PC-9 (cell line): ENCODE results near the gene RALGPS2. TPM values are rescaled to one million over a fixed set of nuclear protein-coding genes. Genes with fewer than 3 reads are reported as not detected.

Experiments used
- BruUV-seq: library from RNA; stranded (reverse); fragments of 400-500 nt; replicated peaks from 2 replicates; lab custom pipeline; 2021; lab: Mats Ljungman, UMichigan
- CTCF ChIA-PET: fragments of 300-600 bp; sonication (Branson Sonifier 250); formaldehyde crosslinking; loops from one replicate; lab custom pipeline; 2022; ENCODE audit warnings: antibody characterized with exemption; lab: Charles Lee
- POLR2A ChIA-PET: fragments of 300-600 bp; sonication (Branson Sonifier 250); formaldehyde crosslinking; loops from one replicate; lab custom pipeline; 2022; ENCODE audit warnings: antibody characterized with exemption; ENCODE audit not compliant: unreplicated experiment; lab: Charles Lee
- DNase-seq, 2 experiments: peaks; one replicate each; pipeline versions ENCODE4 v3.0.0 to v3.0.0-alpha.2; 2015 to 2022; ENCODE audit warnings: mixed read lengths in 1 of 2
- H2AFZ ChIP-seq: fragments of 200-600 bp; sonication (generic); 2 replicates; pipeline ENCODE4 v1.8.1; 2017; ENCODE audit warnings: antibody characterized with exemption
- H3F3A ChIP-seq: fragments of 200-600 bp; sonication (generic); 2 replicates; pipeline ENCODE4 v1.8.1; 2017; ENCODE audit warnings: antibody characterized with exemption, mild to moderate bottlenecking, low read depth; ENCODE audit not compliant: insufficient read depth
- H3K27ac ChIP-seq: fragments of 200-600 bp; sonication (generic); 2 replicates; pipeline ENCODE4 v1.6.1; 2016; ENCODE audit warnings: mixed run types
- H3K27me3 ChIP-seq: fragments of 200-600 bp; sonication (generic); 2 replicates; pipeline ENCODE4 v1.6.1; 2016; ENCODE audit warnings: low read depth, mixed run types; ENCODE audit not compliant: insufficient read depth
- H3K36me3 ChIP-seq: fragments of 200-600 bp; sonication (generic); 2 replicates; pipeline ENCODE4 v1.6.1; 2016; ENCODE audit warnings: low read depth, mixed run types
- H3K4me1 ChIP-seq: fragments of 200-600 bp; sonication (generic); replicated peaks from 2 replicates; pipeline ENCODE4 v1.6.1; 2016; ENCODE audit warnings: mixed run types; ENCODE audit not compliant: insufficient read depth
- H3K4me2 ChIP-seq: fragments of 200-600 bp; sonication (generic); 2 replicates; pipeline ENCODE4 v1.6.1; 2017; ENCODE audit warnings: mixed run types
- H3K4me3 ChIP-seq: fragments of 200-600 bp; sonication (generic); 2 replicates; pipeline ENCODE4 v1.6.1; 2016; ENCODE audit warnings: mixed run types
- H3K79me2 ChIP-seq: fragments of 200-600 bp; sonication (generic); 2 replicates; pipeline ENCODE4 v1.6.1; 2017; ENCODE audit warnings: low read depth, mixed run types
- H3K9me2 ChIP-seq: fragments of 200-600 bp; sonication (generic); 2 replicates; pipeline ENCODE4 v1.8.1; 2017; ENCODE audit warnings: mild to moderate bottlenecking; ENCODE audit not compliant: insufficient read depth
- H3K9me3 ChIP-seq: fragments of 200-600 bp; sonication (generic); 2 replicates; pipeline ENCODE4 v1.8.1; 2016; ENCODE audit warnings: low read depth; ENCODE audit not compliant: insufficient read depth
- H4K20me1 ChIP-seq: fragments of 200-600 bp; sonication (generic); 2 replicates; pipeline ENCODE4 v1.8.1; 2017; ENCODE audit not compliant: insufficient read depth
- EZH2 ChIP-seq: fragments of 200-600 bp; sonication (generic); IDR thresholded peaks from 2 replicates; pipeline ENCODE4 v1.8.0; 2017; ENCODE audit warnings: antibody characterized with exemption, low read depth
- intact Hi-C: fragments of 100-400 bp; cut with micrococcal nuclease; formaldehyde crosslinking; loops from one replicate; pipeline ENCODE4 v1.10.0; 2022; ENCODE audit not compliant: unreplicated experiment
- total RNA-seq: library from RNA; stranded (reverse); gene quantifications from 2 replicates; pipeline ENCODE4 v1.2.3, GENCODE V29; 2021
- TF ChIP-seq, protein P1 (sequence below): fragments of 200-600 bp; sonication (generic); conservative IDR thresholded peaks from 2 replicates; pipeline ENCODE4 v1.6.1; 2017; ENCODE audit warnings: mixed run types, antibody characterized with exemption, mild to moderate bottlenecking, moderate library complexity

Gene RALGPS2
- total RNA-seq, 1 experiment from 2014 or later: 62.4 TPM

- no peak for TF ChIP-seq EZH2
- TF ChIP-seq, protein P1, sequence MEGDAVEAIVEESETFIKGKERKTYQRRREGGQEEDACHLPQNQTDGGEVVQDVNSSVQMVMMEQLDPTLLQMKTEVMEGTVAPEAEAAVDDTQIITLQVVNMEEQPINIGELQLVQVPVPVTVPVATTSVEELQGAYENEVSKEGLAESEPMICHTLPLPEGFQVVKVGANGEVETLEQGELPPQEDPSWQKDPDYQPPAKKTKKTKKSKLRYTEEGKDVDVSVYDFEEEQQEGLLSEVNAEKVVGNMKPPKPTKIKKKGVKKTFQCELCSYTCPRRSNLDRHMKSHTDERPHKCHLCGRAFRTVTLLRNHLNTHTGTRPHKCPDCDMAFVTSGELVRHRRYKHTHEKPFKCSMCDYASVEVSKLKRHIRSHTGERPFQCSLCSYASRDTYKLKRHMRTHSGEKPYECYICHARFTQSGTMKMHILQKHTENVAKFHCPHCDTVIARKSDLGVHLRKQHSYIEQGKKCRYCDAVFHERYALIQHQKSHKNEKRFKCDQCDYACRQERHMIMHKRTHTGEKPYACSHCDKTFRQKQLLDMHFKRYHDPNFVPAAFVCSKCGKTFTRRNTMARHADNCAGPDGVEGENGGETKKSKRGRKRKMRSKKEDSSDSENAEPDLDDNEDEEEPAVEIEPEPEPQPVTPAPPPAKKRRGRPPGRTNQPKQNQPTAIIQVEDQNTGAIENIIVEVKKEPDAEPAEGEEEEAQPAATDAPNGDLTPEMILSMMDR: no peak
- Histone ChIP-seq H3F3A (peaks cover 12% of the 10 kb centered on the region), H3K36me3 (peaks cover 3% of the 10 kb centered on the region; the same call in 1 of the 2 replicates), H3K4me1 (peaks cover 36% of the 10 kb centered on the region), H3K27me3 (no peaks in the 10 kb centered on the region), H3K27ac (peak overlapping the region; percentile 83), H3K79me2 (peaks cover 54% of the 10 kb centered on the region), H3K4me3 (peak overlapping the region; percentile 84), H3K9me2 (no peaks in the 10 kb centered on the region), H4K20me1 (no peaks in the 10 kb centered on the region), H2AFZ (peak overlapping the region; percentile 71; the same call in 1 of the 2 replicates), H3K9me3 (no peaks in the 10 kb centered on the region), H3K4me2 (peak overlapping the region; percentile 93)
- intact Hi-C loops: loop anchor here (1.0 to 5.0 kb wide), 4 partner anchors 69 to 291 kb away; no protein-coding TSS in a partner anchor
- DNase-seq: peak; percentile 69 to 88
- BruUV-seq: no TSS peak
- ChIA-PET CTCF (interaction anchor here (0.6 to 1.7 kb wide), 3 partner anchors 112 to 294 kb away, joined by 6 to 13 read pairs (median 9); no protein-coding TSS in a partner anchor), POLR2A (interaction anchor here (0.5 to 1.3 kb wide), 13 partner anchors 26 to 571 kb away, joined by 3 to 19 read pairs (median 5); no protein-coding TSS in a partner anchor)
These were observed 1.1 kb downstream of the RALGPS2 start for GRCh38 chr1:178726087-178726517.

GRCh38 chr1:178726545-178726944 lies 1.5 kb downstream of the RALGPS2 start:
- no peaks in the 10 kb centered on the region for H3K27me3 ChIP-seq
- peaks cover 59% of the 10 kb centered on the region for H3K79me2 ChIP-seq
- peak overlapping the region; percentile 84 for H3K4me3 ChIP-seq
- H3F3A ChIP-seq: peaks cover 12% of the 10 kb centered on the region
- ChIA-PET CTCF (interaction anchor here (0.6 to 1.7 kb wide), 3 partner anchors 112 to 294 kb away, joined by 6 to 13 read pairs (median 9); no protein-coding TSS in a partner anchor), POLR2A (interaction anchor here (0.5 to 1.3 kb wide), 12 partner anchors 21 to 679 kb away, joined by 3 to 19 read pairs (median 5); no protein-coding TSS in a partner anchor)
- no peaks in the 10 kb centered on the region for H4K20me1 ChIP-seq
- H3K9me3 ChIP-seq: no peaks in the 10 kb centered on the region
- H3K4me1 ChIP-seq: peaks cover 36% of the 10 kb centered on the region
- H3K36me3 ChIP-seq: peaks cover 7% of the 10 kb centered on the region; the same call in 1 of the 2 replicates
- BruUV-seq: no TSS peak
- H2AFZ ChIP-seq: peak overlapping the region; percentile 69
- peak overlapping the region; percentile 93 for H3K4me2 ChIP-seq
- peak overlapping the region; percentile 83 for H3K27ac ChIP-seq
- no peak for DNase-seq
- H3K9me2 ChIP-seq: no peaks in the 10 kb centered on the region
- no peak for TF ChIP-seq EZH2
- TF ChIP-seq, protein P1: no peak
- intact Hi-C loops: loop anchor here (1.0 to 5.0 kb wide), 4 partner anchors 69 to 291 kb away; no protein-coding TSS in a partner anchor

DNA sequence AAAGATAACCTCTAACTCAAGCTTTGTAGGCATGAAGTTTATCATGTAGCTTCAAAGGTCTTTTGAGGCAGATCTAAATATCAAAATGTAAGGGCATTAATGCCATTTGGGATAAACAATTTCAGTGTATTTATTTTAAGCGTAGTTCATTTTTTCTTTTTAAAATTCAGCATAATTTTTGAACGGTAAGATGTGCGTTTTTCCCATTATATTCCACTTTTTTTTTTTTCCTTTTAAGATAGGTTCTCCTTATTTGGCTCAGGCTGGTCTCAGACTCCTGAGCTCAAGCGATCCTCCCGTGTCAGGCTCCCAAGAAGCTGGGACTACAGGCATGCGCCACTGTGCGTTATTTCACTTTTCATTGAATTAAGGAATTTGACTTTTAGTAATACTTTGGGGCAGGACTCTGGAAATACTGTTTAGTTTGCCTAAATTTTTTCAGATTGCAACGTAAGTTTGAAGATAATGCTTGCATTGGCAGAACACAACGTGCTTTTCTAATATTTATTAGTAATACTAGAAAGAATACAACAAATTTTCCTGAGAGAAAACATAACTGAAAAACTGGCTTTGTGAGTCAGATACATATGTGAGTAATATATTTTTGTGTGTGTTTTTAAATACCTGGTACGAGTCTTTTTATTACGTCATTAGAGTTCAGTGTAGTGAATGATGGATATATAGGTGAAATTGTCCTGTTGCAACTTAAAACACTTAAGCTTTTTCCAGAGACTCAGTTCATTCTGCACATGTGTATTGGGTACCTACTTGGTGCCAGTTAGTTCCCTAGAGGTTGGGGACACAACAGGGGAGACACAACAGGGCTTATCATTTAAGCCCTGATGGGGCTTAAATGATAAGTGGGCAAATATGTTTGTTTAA lies 2.2 kb downstream of the RALGPS2 start:
- TSS peak; percentile 32 for BruUV-seq
- peak overlapping the region; percentile 83 for H3K27ac ChIP-seq

More for the DNA sequence above, 2.2 kb downstream of the RALGPS2 start:
- H3K4me2 ChIP-seq: peak overlapping the region; percentile 93
- peaks cover 36% of the 10 kb centered on the region for H3K4me1 ChIP-seq
- CTCF ChIA-PET: interaction anchor here (0.7 to 1.7 kb wide), 2 partner anchors 26 to 184 kb away, joined by 3 to 9 read pairs; no protein-coding TSS in a partner anchor
- POLR2A ChIA-PET: interaction anchor here (0.7 to 1.3 kb wide), 3 partner anchors 22 to 680 kb away, joined by 4 to 14 read pairs (median 6); no protein-coding TSS in a partner anchor
- peak overlapping the region; percentile 84 for H3K4me3 ChIP-seq
- H2AFZ ChIP-seq: peak overlapping the region; percentile 69
- no peaks in the 10 kb centered on the region for H3K27me3 ChIP-seq
- peaks cover 64% of the 10 kb centered on the region for H3K79me2 ChIP-seq
- no peak for TF ChIP-seq EZH2
- TF ChIP-seq, protein P1: no peak
- DNase-seq: peak in 1 of 2 experiments; percentile 36
- no peaks in the 10 kb centered on the region for H3K9me2 ChIP-seq
- peaks cover 11% of the 10 kb centered on the region; the same call in 1 of the 2 replicates for H3K36me3 ChIP-seq
- peaks cover 12% of the 10 kb centered on the region for H3F3A ChIP-seq
- intact Hi-C loops: loop anchor here (5.0 kb wide), 2 partner anchors 70 to 290 kb away; no protein-coding TSS in a partner anchor
- no peaks in the 10 kb centered on the region for H4K20me1 ChIP-seq
- no peaks in the 10 kb centered on the region for H3K9me3 ChIP-seq
